Retinal pigment epithelial cell (primary cell): Measurements from ENCODE around the gene NFASC.

Experiments used
- DNase-seq: peaks from one replicate; pipeline ENCODE4 v3.0.0-alpha.2; 2010; ENCODE audit warnings: low read depth
- H3K4me3 ChIP-seq: 2 replicates; pipeline ENCODE4 v1.5.1; 2011; ENCODE audit warnings: mild to moderate bottlenecking, low read length, control low read depth, moderate library complexity
- CTCF ChIP-seq: conservative IDR thresholded peaks from 2 replicates; pipeline ENCODE4 v1.5.1; 2011; ENCODE audit warnings: low read depth, low read length, control low read depth, inconsistent platforms

The NFASC gene

DNA sequence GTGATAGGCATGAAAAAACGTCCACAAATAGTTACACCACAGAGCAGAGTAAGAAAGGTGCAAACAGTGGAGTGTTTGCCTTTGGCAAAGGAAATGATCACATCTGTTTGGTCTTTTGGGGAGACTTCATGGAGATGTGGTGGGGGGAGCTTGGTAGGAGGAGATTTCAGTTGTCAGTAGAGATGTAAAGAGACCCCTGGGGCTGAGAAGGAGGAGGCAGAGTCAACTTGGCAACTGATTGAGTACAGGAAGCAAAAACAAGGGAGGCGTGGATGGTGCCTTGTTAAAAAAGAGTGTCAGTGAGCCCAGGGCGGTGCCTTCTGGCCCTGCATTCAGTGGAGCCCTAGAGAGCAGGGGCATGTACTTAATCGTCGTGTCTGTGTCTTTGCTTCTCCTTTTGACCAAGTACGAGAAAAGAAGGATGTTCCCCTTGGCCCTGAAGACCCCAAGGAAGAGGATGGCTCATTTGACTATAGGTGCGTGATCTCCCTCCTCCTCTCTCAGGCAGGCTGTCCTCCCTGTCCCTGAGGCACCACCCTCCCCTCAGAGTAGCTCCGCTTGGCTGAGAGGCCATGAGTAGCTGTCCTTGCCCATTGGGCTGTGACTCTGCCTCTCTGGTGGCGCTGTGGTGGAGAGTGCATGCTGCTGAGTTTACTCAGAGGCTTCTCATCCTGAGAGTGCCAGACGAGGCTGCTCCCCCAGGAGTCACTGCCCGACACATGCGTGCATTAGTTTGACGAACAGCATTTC, 141.9 kb downstream of the NFASC start:
- no peak for DNase-seq
- no peak for TF ChIP-seq CTCF
- no peak overlapping the region for H3K4me3 ChIP-seq

- no peak overlapping the region for H3K4me3 ChIP-seq
- no peak for TF ChIP-seq CTCF
- DNase-seq = peak; percentile 10
Observed at GRCh38 chr1:205013683-205014367, 143.2 kb downstream of the NFASC start.

GRCh38 chr1:205014783-205015182, 144.1 kb downstream of the NFASC start:
- no peak overlapping the region for H3K4me3 ChIP-seq

DNA sequence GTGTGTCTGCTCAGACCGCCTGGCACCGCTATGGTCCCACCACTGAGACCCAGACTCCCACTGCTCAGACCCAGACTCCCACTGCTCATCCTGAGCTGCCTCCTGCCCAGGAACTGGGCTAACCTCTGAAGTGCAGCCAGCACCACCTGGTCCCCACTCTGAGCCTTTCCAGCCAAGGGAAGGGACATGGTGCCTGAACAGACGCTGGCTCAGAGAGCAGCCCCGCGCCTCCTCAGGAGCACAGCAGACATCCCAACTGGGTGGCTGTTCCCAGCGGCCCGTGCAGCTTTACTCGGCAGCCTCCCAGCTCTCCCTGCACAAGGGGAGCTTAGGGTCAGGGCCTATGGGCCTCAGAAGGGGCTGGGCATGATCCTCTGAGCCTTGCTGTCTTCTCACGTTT, 144.6 kb downstream of the NFASC start:
- no peak for DNase-seq
- no peak overlapping the region for H3K4me3 ChIP-seq
- no peak for TF ChIP-seq CTCF

More at GRCh38 chr1:205014783-205015182, 144.1 kb downstream of the NFASC start:
- no peak for TF ChIP-seq CTCF
- DNase-seq = no peak

GRCh38 chr1:205016075-205016474, 145.4 kb downstream of the NFASC start:
- TF ChIP-seq CTCF = no peak
- DNase-seq = no peak
- H3K4me3 ChIP-seq = no peak overlapping the region

DNA sequence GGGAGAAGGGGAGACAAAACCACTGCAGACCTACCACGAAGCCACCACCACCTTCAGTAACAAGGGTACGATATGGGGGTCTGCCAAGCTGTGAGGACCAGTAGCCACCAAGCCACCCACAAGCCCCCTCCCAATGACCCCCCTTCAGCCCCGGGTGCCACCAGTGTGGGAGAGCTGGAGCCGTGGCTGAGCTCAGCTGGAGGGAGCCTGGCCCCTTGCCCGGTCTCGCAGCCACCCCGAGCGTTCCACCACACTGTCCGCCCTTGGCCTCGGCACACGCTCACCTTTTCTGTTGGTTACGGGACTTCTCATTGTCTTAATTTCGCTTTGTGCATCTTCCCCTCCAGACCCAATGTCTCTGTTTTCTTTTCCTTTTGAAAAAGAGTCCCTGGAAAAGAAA, 145.9 kb downstream of the NFASC start:
- H3K4me3 ChIP-seq = no peak overlapping the region
- no peak for TF ChIP-seq CTCF
- no peak for DNase-seq

GRCh38 chr1:205017001-205017400, 146.3 kb downstream of the NFASC start:
- no peak overlapping the region for H3K4me3 ChIP-seq
- TF ChIP-seq CTCF = no peak
- DNase-seq = no peak
